Upper lobe of left lung (tissue), 4 donors: Measurements from ENCODE around the gene KCTD21.

Experiments used
- EP300 ChIP-seq, 4 donors: sonication (generic); formaldehyde crosslinking; IDR thresholded peaks; one replicate each; pipeline ENCODE4 v1.5.1; 2017; ENCODE audit warnings: antibody characterized with exemption in 4 of 4, control low read depth in 2 of 4
- POLR2A ChIP-seq, 4 donors: fragments of 450-650 bp; IDR thresholded peaks; one replicate each; pipeline ENCODE4 v1.5.1; 2016 to 2017; ENCODE audit warnings: antibody characterized with exemption in 4 of 4, mild to moderate bottlenecking in 2 of 4
- TF ChIP-seq, protein P1 (sequence below), 6 experiments: fragments of 450-650 bp in 4 of 6; fragments of 200-600 bp in 2 of 6; sonication (generic) in 2 of 6; IDR thresholded peaks; one replicate each; pipeline ENCODE4 v1.5.1; 2016 to 2019; ENCODE audit warnings: antibody characterized with exemption in 6 of 6

DNA sequence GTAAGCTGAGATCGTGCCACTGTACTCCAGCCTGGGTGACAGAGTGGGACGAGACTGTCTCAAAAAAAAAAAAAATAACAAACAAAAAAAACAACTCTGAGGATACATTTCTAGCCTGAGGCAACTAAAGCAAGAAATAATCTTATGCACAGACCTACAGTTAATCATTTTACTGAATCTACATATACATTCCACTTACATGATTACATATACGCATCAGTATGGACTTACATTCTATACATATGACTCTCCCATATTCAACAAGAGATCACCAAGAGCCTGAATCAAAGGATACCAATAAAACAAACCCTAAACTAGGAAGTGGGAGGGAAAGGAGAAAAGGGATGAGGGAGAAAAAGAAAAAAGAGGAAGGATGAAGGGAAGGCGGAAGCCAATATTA lies 50.1 kb downstream of the KCTD21 start:
- no peak for TF ChIP-seq POLR2A (IDR thresholded peaks at IDR 0.05)
- TF ChIP-seq, protein P1, sequence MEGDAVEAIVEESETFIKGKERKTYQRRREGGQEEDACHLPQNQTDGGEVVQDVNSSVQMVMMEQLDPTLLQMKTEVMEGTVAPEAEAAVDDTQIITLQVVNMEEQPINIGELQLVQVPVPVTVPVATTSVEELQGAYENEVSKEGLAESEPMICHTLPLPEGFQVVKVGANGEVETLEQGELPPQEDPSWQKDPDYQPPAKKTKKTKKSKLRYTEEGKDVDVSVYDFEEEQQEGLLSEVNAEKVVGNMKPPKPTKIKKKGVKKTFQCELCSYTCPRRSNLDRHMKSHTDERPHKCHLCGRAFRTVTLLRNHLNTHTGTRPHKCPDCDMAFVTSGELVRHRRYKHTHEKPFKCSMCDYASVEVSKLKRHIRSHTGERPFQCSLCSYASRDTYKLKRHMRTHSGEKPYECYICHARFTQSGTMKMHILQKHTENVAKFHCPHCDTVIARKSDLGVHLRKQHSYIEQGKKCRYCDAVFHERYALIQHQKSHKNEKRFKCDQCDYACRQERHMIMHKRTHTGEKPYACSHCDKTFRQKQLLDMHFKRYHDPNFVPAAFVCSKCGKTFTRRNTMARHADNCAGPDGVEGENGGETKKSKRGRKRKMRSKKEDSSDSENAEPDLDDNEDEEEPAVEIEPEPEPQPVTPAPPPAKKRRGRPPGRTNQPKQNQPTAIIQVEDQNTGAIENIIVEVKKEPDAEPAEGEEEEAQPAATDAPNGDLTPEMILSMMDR (IDR thresholded peaks at IDR 0.05) = no peak
- no peak for TF ChIP-seq EP300 (IDR thresholded peaks at IDR 0.05)
